GM23338 (cell line): ENCODE results near the gene PBLD.

Experiments used
- CREB1 ChIP-seq: fragments of 250-450 bp; sonication (Bioruptor Pico); IDR thresholded peaks from 2 replicates; pipeline ENCODE4 v1.5.0; 2020; ENCODE audit warnings: low read depth, mild to moderate bottlenecking, moderate library complexity
- EZH2 ChIP-seq: fragments of 200-600 bp; sonication (generic); IDR thresholded peaks from one replicate; pipeline ENCODE4 v1.8.0; 2017; ENCODE audit warnings: antibody characterized with exemption, mild to moderate bottlenecking, low read depth; ENCODE audit not compliant: unreplicated experiment
- EZH2phosphoT487 ChIP-seq: fragments of 200-600 bp; sonication (generic); IDR thresholded peaks from one replicate; pipeline ENCODE4 v1.8.1; 2018; ENCODE audit warnings: antibody characterized with exemption; ENCODE audit not compliant: unreplicated experiment
- POLR2AphosphoS5 ChIP-seq: IDR thresholded peaks from 2 replicates; pipeline ENCODE4 v1.6.1; 2016; ENCODE audit warnings: antibody characterized with exemption, low read depth
- TF ChIP-seq, protein P1 (sequence below), 2 experiments: fragments of 200-600 bp in 1 of 2; sonication (generic) in 1 of 2; conservative IDR thresholded peaks; 2 replicates each; pipeline versions ENCODE4 v1.5.1 to v1.6.1; 2016 to 2017; ENCODE audit warnings: antibody characterized with exemption in 2 of 2, low read depth in 2 of 2, mild to moderate bottlenecking in 2 of 2, moderate library complexity in 1 of 2
- TF ChIP-seq, protein P2 (sequence below): fragments of 250-450 bp; sonication (Bioruptor Pico); IDR thresholded peaks from 2 replicates; pipeline ENCODE4 v1.5.0; 2020; ENCODE audit warnings: mild to moderate bottlenecking, moderate library complexity
- TF ChIP-seq, protein P3 (sequence below): IDR thresholded peaks from 2 replicates; pipeline ENCODE4 v1.6.1; 2016; ENCODE audit warnings: antibody characterized with exemption

DNA sequence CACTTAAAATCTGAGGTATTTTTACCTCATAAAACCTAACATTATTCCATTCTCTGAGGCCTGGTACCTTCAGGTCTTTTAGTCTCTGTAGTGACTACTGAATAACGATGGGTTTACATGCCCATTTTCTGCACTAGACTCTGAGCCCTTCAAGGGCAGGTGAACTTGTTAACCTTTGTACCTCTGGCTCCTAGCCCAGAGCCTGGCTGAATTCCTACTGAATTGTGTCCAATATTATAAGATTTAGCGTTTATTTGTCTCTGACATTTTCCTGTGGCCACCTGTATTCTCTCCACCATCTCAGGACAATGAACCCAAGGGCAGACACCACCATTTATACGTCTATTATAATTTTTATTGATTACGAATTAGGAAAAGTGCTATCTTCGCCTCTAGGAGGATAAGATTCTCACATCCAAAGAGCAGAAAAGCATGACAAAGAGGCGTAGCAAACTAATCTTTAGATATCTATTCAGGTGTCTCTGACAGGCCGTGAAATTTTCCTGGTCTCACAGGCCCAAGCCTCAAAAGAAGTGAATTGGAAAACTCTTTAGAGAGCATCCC, 28.8 kb downstream of the PBLD start:
- TF ChIP-seq CREB1 (CRISPR knock-in tag) (no peak), EZH2 (no peak), EZH2phosphoT487 (no peak), POLR2AphosphoS5 (no peak)
- TF ChIP-seq, protein P1, sequence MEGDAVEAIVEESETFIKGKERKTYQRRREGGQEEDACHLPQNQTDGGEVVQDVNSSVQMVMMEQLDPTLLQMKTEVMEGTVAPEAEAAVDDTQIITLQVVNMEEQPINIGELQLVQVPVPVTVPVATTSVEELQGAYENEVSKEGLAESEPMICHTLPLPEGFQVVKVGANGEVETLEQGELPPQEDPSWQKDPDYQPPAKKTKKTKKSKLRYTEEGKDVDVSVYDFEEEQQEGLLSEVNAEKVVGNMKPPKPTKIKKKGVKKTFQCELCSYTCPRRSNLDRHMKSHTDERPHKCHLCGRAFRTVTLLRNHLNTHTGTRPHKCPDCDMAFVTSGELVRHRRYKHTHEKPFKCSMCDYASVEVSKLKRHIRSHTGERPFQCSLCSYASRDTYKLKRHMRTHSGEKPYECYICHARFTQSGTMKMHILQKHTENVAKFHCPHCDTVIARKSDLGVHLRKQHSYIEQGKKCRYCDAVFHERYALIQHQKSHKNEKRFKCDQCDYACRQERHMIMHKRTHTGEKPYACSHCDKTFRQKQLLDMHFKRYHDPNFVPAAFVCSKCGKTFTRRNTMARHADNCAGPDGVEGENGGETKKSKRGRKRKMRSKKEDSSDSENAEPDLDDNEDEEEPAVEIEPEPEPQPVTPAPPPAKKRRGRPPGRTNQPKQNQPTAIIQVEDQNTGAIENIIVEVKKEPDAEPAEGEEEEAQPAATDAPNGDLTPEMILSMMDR (conservative IDR thresholded peaks at IDR 0.05; ENCODE audit: low read depth in 2 of 2), result no peak
- TF ChIP-seq, protein P2, sequence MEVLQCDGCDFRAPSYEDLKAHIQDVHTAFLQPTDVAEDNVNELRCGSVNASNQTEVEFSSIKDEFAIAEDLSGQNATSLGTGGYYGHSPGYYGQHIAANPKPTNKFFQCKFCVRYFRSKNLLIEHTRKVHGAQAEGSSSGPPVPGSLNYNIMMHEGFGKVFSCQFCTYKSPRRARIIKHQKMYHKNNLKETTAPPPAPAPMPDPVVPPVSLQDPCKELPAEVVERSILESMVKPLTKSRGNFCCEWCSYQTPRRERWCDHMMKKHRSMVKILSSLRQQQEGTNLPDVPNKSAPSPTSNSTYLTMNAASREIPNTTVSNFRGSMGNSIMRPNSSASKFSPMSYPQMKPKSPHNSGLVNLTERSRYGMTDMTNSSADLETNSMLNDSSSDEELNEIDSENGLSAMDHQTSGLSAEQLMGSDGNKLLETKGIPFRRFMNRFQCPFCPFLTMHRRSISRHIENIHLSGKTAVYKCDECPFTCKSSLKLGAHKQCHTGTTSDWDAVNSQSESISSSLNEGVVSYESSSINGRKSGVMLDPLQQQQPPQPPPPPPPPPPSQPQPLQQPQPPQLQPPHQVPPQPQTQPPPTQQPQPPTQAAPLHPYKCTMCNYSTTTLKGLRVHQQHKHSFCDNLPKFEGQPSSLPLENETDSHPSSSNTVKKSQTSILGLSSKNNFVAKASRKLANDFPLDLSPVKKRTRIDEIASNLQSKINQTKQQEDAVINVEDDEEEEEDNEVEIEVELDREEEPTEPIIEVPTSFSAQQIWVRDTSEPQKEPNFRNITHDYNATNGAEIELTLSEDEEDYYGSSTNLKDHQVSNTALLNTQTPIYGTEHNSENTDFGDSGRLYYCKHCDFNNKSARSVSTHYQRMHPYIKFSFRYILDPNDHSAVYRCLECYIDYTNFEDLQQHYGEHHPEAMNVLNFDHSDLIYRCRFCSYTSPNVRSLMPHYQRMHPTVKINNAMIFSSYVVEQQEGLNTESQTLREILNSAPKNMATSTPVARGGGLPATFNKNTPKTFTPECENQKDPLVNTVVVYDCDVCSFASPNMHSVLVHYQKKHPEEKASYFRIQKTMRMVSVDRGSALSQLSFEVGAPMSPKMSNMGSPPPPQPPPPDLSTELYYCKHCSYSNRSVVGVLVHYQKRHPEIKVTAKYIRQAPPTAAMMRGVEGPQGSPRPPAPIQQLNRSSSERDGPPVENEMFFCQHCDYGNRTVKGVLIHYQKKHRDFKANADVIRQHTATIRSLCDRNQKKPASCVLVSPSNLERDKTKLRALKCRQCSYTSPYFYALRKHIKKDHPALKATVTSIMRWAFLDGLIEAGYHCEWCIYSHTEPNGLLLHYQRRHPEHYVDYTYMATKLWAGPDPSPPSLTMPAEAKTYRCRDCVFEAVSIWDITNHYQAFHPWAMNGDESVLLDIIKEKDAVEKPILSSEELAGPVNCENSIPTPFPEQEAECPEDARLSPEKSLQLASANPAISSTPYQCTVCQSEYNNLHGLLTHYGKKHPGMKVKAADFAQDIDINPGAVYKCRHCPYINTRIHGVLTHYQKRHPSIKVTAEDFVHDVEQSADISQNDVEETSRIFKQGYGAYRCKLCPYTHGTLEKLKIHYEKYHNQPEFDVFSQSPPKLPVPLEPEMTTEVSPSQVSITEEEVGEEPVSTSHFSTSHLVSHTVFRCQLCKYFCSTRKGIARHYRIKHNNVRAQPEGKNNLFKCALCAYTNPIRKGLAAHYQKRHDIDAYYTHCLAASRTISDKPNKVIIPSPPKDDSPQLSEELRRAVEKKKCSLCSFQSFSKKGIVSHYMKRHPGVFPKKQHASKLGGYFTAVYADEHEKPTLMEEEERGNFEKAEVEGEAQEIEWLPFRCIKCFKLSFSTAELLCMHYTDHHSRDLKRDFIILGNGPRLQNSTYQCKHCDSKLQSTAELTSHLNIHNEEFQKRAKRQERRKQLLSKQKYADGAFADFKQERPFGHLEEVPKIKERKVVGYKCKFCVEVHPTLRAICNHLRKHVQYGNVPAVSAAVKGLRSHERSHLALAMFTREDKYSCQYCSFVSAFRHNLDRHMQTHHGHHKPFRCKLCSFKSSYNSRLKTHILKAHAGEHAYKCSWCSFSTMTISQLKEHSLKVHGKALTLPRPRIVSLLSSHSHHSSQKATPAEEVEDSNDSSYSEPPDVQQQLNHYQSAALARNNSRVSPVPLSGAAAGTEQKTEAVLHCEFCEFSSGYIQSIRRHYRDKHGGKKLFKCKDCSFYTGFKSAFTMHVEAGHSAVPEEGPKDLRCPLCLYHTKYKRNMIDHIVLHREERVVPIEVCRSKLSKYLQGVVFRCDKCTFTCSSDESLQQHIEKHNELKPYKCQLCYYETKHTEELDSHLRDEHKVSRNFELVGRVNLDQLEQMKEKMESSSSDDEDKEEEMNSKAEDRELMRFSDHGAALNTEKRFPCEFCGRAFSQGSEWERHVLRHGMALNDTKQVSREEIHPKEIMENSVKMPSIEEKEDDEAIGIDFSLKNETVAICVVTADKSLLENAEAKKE (CRISPR knock-in tag), result no peak
- TF ChIP-seq, protein P3, sequence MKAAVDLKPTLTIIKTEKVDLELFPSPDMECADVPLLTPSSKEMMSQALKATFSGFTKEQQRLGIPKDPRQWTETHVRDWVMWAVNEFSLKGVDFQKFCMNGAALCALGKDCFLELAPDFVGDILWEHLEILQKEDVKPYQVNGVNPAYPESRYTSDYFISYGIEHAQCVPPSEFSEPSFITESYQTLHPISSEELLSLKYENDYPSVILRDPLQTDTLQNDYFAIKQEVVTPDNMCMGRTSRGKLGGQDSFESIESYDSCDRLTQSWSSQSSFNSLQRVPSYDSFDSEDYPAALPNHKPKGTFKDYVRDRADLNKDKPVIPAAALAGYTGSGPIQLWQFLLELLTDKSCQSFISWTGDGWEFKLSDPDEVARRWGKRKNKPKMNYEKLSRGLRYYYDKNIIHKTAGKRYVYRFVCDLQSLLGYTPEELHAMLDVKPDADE, result no peak
